Activated gamma-delta T cell treated with anti-CD3 and anti-CD28 coated beads, Interleukin-2, amount 50 U/mL, for 16 hours (primary cell): ENCODE data around the gene OST4.

Experiments
- DNase-seq: peaks from one replicate; pipeline ENCODE4 v3.0.0-alpha.2; 2020; ENCODE audit warnings: low read depth

OST4 gene

GRCh38 chr2:27025281-27025800 lies 46.1 kb downstream of the OST4 start:
- no peak for DNase-seq

GRCh38 chr2:27024812-27025211 lies 46.6 kb downstream of the OST4 start:
- DNase-seq = no peak

- no peak for DNase-seq
Observed at GRCh38 chr2:27024188-27024587, 47.3 kb downstream of the OST4 start.

GRCh38 chr2:27023740-27024139 lies 47.7 kb downstream of the OST4 start:
- no peak for DNase-seq

- no peak for DNase-seq
Observed at GRCh38 chr2:27021253-27022049, 50.0 kb downstream of the OST4 start.
